SK-N-SH treated with all-trans-retinoic acid at 6 μM for 48 hours (cell line): ENCODE data around the gene ABCC9.

Source experiments
- ATAC-seq: fragments of 200-7000 bp; cut with Tn5 transposase; 3 replicates; pipeline ENCODE4 v1.9.1; 2020; ENCODE audit warnings: mild to moderate bottlenecking, moderate library complexity
- ARNTL ChIP-seq: fragments of 450-650 bp; formaldehyde crosslinking; IDR thresholded peaks from 2 replicates; pipeline ENCODE4 v1.5.0; 2020; ENCODE audit warnings: low read depth, mild to moderate bottlenecking, moderate library complexity, borderline replicate concordance
- BACH2 ChIP-seq: fragments of 250-450 bp; sonication (Bioruptor Pico); IDR thresholded peaks from 2 replicates; pipeline ENCODE4 v1.9.0; 2021; ENCODE audit warnings: mild to moderate bottlenecking, borderline replicate concordance
- CSDC2 ChIP-seq: fragments of 250-450 bp; sonication (Bioruptor Pico); IDR thresholded peaks from 2 replicates; pipeline ENCODE4 v1.5.0; 2020; ENCODE audit warnings: mild to moderate bottlenecking, moderate library complexity
- GLIS3 ChIP-seq: fragments of 250-450 bp; sonication (Bioruptor Pico); IDR thresholded peaks from 2 replicates; pipeline ENCODE4 v1.5.0; 2020; ENCODE audit warnings: mild to moderate bottlenecking, moderate library complexity
- ISL1 ChIP-seq: fragments of 250-450 bp; sonication (Bioruptor Pico); IDR thresholded peaks from 2 replicates; pipeline ENCODE4 v2.1.2; 2022; ENCODE audit warnings: mild to moderate bottlenecking, moderate library complexity
- OSR1 ChIP-seq: fragments of 250-450 bp; sonication (Bioruptor Pico); IDR thresholded peaks from 2 replicates; pipeline ENCODE4 v1.8.0; 2022; ENCODE audit warnings: moderate library complexity, mild to moderate bottlenecking, inconsistent platforms
- PPARA ChIP-seq: fragments of 250-450 bp; sonication (Bioruptor Pico); IDR thresholded peaks from 2 replicates; pipeline ENCODE4 v1.5.0; 2020; ENCODE audit warnings: mild to moderate bottlenecking, borderline replicate concordance
- RARB ChIP-seq: fragments of 250-450 bp; sonication (Bioruptor Pico); IDR thresholded peaks from 2 replicates; pipeline ENCODE4 v1.8.0; 2021; ENCODE audit warnings: mild to moderate bottlenecking, moderate library complexity
- SNAI2 ChIP-seq: fragments of 250-450 bp; sonication (Bioruptor Pico); IDR thresholded peaks from 2 replicates; pipeline ENCODE4 v1.5.0; 2020; ENCODE audit warnings: mild to moderate bottlenecking, moderate library complexity
- TCF4 ChIP-seq: fragments of 250-450 bp; sonication (Bioruptor Pico); IDR thresholded peaks from 2 replicates; pipeline ENCODE4 v1.8.0; 2021; ENCODE audit warnings: mild to moderate bottlenecking, moderate library complexity, borderline replicate concordance
- TOX ChIP-seq: fragments of 250-450 bp; sonication (Bioruptor Pico); IDR thresholded peaks from 2 replicates; pipeline ENCODE4 v1.8.0; 2021; ENCODE audit warnings: mild to moderate bottlenecking, moderate library complexity, borderline replicate concordance
- ZC3H10 ChIP-seq: fragments of 250-450 bp; sonication (Bioruptor Pico); IDR thresholded peaks from 2 replicates; pipeline ENCODE4 v1.5.1; 2021; ENCODE audit warnings: mild to moderate bottlenecking, moderate library complexity
- ZFP30 ChIP-seq: fragments of 450-650 bp; formaldehyde crosslinking; IDR thresholded peaks from 2 replicates; pipeline ENCODE4 v1.5.0; 2022; ENCODE audit warnings: mild to moderate bottlenecking, moderate library complexity
- ZNF565 ChIP-seq: fragments of 450-650 bp; formaldehyde crosslinking; conservative IDR thresholded peaks from 2 replicates; pipeline ENCODE4 v1.5.0; 2020; ENCODE audit warnings: low read depth, mild to moderate bottlenecking, moderate library complexity
- ZNF70 ChIP-seq: fragments of 450-650 bp; formaldehyde crosslinking; IDR thresholded peaks from 2 replicates; pipeline ENCODE4 v1.5.0; 2020; ENCODE audit warnings: mild to moderate bottlenecking, moderate library complexity
- ZNF8 ChIP-seq: fragments of 450-650 bp; formaldehyde crosslinking; IDR thresholded peaks from 2 replicates; pipeline ENCODE4 v1.5.0; 2020; ENCODE audit warnings: mild to moderate bottlenecking, moderate library complexity
- TF ChIP-seq, protein P1 (sequence below): fragments of 250-450 bp; sonication (Bioruptor Pico); IDR thresholded peaks from 2 replicates; pipeline ENCODE4 v1.8.0; 2021; ENCODE audit warnings: low read depth, mild to moderate bottlenecking, moderate library complexity, borderline replicate concordance
- TF ChIP-seq, protein P2 (sequence below): fragments of 250-450 bp; sonication (Bioruptor Pico); IDR thresholded peaks from 2 replicates; pipeline ENCODE4 v1.5.1; 2021; ENCODE audit warnings: mild to moderate bottlenecking, moderate library complexity
- TF ChIP-seq, protein P3 (sequence below): fragments of 250-450 bp; sonication (Bioruptor Pico); IDR thresholded peaks from 2 replicates; pipeline ENCODE4 v1.5.1; 2020; ENCODE audit warnings: low read depth, mild to moderate bottlenecking, moderate library complexity

The ABCC9 gene

DNA sequence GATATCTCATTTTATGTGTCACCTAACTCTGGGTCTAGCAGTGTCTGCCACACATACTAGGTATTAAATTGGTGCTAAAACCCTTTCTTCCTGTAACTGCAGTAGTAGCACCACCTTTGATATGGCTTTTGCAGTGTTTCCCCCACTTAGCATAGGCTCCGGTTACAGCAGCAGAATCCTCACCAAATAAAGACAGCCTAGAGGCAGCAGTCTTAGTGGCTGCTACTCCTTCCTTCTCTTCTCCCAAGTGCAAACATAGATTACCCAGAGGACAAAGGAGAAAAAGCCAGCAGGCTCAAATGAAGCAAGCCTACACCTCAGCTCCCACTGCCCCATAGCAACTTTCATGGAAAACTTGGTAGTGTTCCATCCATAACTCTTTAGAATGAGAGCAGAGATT is 30.1 kb upstream of the ABCC9 start:
- TF ChIP-seq, protein P1, sequence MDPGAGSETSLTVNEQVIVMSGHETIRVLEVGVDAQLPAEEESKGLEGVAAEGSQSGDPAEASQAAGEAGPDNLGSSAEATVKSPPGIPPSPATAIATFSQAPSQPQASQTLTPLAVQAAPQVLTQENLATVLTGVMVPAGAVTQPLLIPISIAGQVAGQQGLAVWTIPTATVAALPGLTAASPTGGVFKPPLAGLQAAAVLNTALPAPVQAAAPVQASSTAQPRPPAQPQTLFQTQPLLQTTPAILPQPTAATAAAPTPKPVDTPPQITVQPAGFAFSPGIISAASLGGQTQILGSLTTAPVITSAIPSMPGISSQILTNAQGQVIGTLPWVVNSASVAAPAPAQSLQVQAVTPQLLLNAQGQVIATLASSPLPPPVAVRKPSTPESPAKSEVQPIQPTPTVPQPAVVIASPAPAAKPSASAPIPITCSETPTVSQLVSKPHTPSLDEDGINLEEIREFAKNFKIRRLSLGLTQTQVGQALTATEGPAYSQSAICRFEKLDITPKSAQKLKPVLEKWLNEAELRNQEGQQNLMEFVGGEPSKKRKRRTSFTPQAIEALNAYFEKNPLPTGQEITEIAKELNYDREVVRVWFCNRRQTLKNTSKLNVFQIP: no peak
- TF ChIP-seq ZNF565 (CRISPR knock-in tag) (no peak), RARB (CRISPR knock-in tag) (no peak), OSR1 (CRISPR knock-in tag) (no peak)
- TF ChIP-seq, protein P2, sequence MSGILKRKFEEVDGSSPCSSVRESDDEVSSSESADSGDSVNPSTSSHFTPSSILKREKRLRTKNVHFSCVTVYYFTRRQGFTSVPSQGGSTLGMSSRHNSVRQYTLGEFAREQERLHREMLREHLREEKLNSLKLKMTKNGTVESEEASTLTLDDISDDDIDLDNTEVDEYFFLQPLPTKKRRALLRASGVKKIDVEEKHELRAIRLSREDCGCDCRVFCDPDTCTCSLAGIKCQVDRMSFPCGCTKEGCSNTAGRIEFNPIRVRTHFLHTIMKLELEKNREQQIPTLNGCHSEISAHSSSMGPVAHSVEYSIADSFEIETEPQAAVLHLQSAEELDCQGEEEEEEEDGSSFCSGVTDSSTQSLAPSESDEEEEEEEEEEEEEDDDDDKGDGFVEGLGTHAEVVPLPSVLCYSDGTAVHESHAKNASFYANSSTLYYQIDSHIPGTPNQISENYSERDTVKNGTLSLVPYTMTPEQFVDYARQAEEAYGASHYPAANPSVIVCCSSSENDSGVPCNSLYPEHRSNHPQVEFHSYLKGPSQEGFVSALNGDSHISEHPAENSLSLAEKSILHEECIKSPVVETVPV (CRISPR knock-in tag): no peak
- ATAC-seq: no peak

DNA sequence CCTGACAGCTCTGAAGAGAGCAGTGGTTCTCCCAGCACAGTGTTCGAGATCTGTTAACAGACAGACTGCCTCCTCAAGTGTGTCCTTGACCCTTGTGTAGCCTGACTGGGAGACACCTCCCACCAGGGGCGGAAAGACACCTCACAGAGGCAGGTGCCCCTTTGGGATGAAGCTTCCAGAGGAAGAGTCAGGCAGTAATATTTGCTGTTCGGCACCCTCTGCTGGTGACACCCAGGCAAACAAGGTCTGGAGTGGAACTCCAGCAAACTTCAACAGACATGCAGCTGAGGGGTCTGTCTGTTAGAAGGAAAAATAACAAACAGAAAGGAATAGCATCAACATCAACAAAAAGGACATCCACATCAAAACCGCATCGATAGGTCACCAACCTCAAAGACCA is 21.6 kb upstream of the ABCC9 start:
- TF ChIP-seq, protein P3, sequence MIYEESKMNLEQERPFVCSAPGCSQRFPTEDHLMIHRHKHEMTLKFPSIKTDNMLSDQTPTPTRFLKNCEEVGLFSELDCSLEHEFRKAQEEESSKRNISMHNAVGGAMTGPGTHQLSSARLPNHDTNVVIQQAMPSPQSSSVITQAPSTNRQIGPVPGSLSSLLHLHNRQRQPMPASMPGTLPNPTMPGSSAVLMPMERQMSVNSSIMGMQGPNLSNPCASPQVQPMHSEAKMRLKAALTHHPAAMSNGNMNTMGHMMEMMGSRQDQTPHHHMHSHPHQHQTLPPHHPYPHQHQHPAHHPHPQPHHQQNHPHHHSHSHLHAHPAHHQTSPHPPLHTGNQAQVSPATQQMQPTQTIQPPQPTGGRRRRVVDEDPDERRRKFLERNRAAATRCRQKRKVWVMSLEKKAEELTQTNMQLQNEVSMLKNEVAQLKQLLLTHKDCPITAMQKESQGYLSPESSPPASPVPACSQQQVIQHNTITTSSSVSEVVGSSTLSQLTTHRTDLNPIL: no peak
- TF ChIP-seq RARB (CRISPR knock-in tag) (no peak), GLIS3 (CRISPR knock-in tag) (no peak)
- ATAC-seq: no peak

DNA sequence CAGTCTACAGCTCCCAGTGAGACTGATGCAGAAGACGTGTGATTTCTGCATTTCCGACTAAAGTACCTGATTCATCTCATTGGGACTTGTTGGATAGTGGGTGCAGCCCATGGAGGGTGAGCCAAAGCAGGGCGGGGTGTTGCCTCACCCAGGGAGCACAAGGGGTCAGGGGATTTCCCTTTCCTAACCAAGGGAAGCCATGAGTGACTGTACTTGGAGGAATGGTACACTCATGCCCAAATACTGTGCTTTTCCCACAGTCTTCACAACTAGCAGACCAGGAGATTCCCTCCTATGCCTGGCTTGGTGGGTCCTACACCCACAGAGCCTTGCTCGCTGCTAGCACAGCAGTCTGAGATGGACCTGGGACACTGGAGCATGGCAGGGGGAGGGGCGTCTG is 21.0 kb upstream of the ABCC9 start:
- TF ChIP-seq RARB (CRISPR knock-in tag) (no peak), TCF4 (CRISPR knock-in tag) (no peak), ISL1 (CRISPR knock-in tag) (no peak), OSR1 (CRISPR knock-in tag) (no peak), ZFP30 (no peak), PPARA (no peak), CSDC2 (CRISPR knock-in tag) (no peak), ZC3H10 (CRISPR knock-in tag) (no peak), BACH2 (CRISPR knock-in tag) (no peak), ARNTL (CRISPR knock-in tag) (no peak), ZNF565 (CRISPR knock-in tag) (no peak), TOX (CRISPR knock-in tag) (no peak), GLIS3 (CRISPR knock-in tag) (no peak)
- TF ChIP-seq, protein P1: no peak
- TF ChIP-seq, protein P3: no peak
- TF ChIP-seq, all 23 proteins: peak for 0
- ATAC-seq: no peak

DNA sequence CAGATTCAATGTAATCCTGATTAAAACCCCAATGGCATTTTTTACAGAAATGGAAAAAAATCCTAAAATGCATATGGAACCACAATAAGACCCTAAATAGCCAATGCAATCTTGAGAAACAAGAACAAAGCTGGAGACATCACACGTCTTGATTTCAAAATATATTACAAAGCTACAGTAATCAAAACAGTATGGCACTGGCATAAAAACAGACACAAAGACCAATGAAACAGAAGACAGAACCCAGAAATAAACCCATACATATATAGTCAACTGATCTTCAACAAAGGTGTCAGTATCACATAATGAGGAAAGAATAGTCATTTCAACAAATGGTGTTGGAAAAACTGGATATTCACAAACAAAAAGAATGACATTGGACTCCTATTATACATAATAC is 9.4 kb upstream of the ABCC9 start:
- no peak for ATAC-seq
- TF ChIP-seq, protein P1: no peak
- TF ChIP-seq CSDC2 (CRISPR knock-in tag): no peak
- TF ChIP-seq ZNF70 (CRISPR knock-in tag): no peak
- no peak for TF ChIP-seq OSR1 (CRISPR knock-in tag)
- no peak for TF ChIP-seq ZC3H10 (CRISPR knock-in tag)
- TF ChIP-seq PPARA: no peak
- TF ChIP-seq ZFP30: no peak
- TF ChIP-seq ZNF565 (CRISPR knock-in tag): no peak
- TF ChIP-seq, all 23 proteins: peak for 0

DNA sequence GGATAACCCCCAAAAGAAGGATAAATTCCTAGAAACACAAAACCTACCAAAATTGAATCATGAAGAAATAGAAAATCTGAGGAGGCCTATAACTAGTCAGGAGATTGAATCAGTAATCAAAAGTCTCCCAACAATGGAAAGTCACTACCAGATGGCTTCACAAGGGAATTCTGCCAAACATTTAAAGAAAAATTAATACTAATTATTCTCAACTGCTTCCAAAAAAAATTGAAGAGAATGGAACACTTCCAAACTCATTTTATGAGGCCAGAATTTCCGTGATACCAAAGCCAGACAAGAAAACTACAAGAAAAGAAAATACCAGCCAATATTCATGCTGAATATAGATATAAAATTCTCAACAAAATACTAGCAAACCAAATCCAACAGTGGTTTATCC is 7.8 kb upstream of the ABCC9 start:
- no peak for TF ChIP-seq SNAI2
- TF ChIP-seq, protein P1: no peak
- TF ChIP-seq, protein P3: no peak
- TF ChIP-seq OSR1 (CRISPR knock-in tag): no peak
- no peak for TF ChIP-seq PPARA
- TF ChIP-seq ZNF565 (CRISPR knock-in tag): no peak
- no peak for TF ChIP-seq ZC3H10 (CRISPR knock-in tag)
- TF ChIP-seq RARB (CRISPR knock-in tag): no peak
- no peak for TF ChIP-seq BACH2 (CRISPR knock-in tag)
- TF ChIP-seq ZNF8 (CRISPR knock-in tag): no peak
- no peak for TF ChIP-seq ZNF70 (CRISPR knock-in tag)
- ATAC-seq: no peak
